GM13976 (cell line): ENCODE results near the gene MAJIN.
"Not testable (repeated sequence)": the region's sequence is repeated elsewhere in the genome, so short reads cannot be mapped to it uniquely, and the experiment has no call there.

Experiments used
- DNase-seq: peaks from one replicate; pipeline ENCODE4 v3.0.0; 2012; ENCODE audit warnings: low spot score
- CTCF ChIP-seq: IDR thresholded peaks from 2 replicates; pipeline ENCODE4 v1.5.1; 2012; ENCODE audit warnings: borderline replicate concordance, mild to moderate bottlenecking; ENCODE audit not compliant: insufficient read depth; ENCODE audit errors: extremely low read depth, missing control alignments, control extremely low read depth
- in situ Hi-C: fragments of 300-500 bp; cut with MboI; formaldehyde crosslinking; loops from one replicate; pipeline ENCODE4 v1.12.0; 2022; ENCODE audit warnings: low sequenced_read_pairs, mixed read lengths, inconsistent platforms; ENCODE audit not compliant: unreplicated experiment

Gene MAJIN

GRCh38 chr11:64996327-64996709 is 24.4 kb upstream of the MAJIN start:
- TF ChIP-seq CTCF = no peak
- in situ Hi-C loops = no loop called here
- no peak for DNase-seq

- in situ Hi-C loops = no loop called here
- no peak for TF ChIP-seq CTCF
These were observed 22.4 kb upstream of the MAJIN start for GRCh38 chr11:64994318-64994717.

GRCh38 chr11:64990222-64990923 is 18.5 kb upstream of the MAJIN start:
- no peak for DNase-seq
- TF ChIP-seq CTCF = no peak
- in situ Hi-C loops = no loop called here

More at GRCh38 chr11:64994318-64994717, 22.4 kb upstream of the MAJIN start:
- no peak for DNase-seq

GRCh38 chr11:64989416-64989815 is 17.5 kb upstream of the MAJIN start:
- in situ Hi-C loops = no loop called here
- TF ChIP-seq CTCF = no peak
- no peak for DNase-seq

GRCh38 chr11:64987998-64988854 is 16.3 kb upstream of the MAJIN start:
- no peak for TF ChIP-seq CTCF
- in situ Hi-C loops = no loop called here
- DNase-seq = no peak

- in situ Hi-C loops, DNase-seq: not testable (repeated sequence)
These were observed 11.4 kb upstream of the MAJIN start for GRCh38 chr11:64983339-64983738.

- DNase-seq = no peak
- TF ChIP-seq CTCF = no peak
- in situ Hi-C loops = no loop called here
These were observed 4.7 kb upstream of the MAJIN start for GRCh38 chr11:64976651-64977050.
